GM21717 (cell line): ENCODE data around the gene HAUS1.
"Not testable (repeated sequence)": the region's sequence is repeated elsewhere in the genome, so short reads cannot be mapped to it uniquely, and the experiment has no call there.

ENCODE experiments used
- ATAC-seq: cut with Tn5 transposase; IDR thresholded peaks from one replicate; pipeline ENCODE4 v1.9.1; 2021; ENCODE audit warnings: mild to moderate bottlenecking, moderate library complexity; ENCODE audit not compliant: unreplicated experiment

The HAUS1 gene

DNA sequence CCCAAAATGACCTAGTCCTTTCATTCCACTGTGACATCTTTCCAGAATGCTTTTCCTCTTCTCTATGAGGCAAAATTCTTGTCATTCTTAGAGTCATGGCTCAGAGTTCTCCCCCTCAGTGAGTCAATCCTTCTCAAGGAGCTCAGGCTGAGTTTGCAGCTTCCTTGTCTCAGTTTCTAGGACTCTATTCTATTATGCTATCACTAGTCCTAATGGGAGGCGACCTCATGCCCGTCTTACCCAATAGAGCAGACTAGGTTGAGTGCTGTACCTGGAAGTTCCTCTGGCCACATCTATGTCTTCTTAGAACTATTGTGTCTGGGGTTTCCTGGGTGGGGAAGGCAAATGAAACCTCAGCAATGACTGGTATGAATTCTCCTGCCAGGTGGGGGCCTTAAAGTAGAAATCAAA lies 51.5 kb downstream of the HAUS1 start:
- ATAC-seq: no peak

DNA sequence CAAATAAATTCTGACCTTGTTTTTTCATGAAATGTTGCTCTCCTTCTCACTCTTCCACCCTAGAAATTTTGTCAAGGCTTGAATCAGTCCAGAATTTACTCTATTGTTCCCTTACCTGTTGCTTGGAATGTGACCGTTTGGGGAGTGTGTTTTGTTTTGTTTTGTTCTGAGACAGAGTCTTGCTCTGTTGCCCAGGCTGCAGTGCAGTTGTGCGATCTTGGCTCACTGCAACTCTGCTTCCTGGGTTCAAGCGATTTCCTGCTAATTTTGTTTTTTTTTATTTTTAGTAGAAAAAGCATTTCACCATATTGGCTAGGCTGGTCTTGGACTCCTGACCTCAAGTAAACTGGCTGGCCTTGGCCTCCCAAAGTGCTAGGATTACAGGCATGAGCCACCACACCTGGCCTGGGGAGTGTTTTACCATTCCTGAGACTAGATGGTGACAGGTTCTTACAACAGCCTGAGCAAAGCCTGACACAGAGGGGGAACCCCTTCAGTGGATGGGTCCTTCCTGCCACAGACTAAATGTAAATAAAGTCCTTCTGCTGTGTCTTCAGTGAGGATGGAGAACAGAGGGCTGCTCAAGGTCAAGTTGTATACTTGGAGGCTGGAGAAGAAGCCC lies 52.0 kb downstream of the HAUS1 start:
- no peak for ATAC-seq

DNA sequence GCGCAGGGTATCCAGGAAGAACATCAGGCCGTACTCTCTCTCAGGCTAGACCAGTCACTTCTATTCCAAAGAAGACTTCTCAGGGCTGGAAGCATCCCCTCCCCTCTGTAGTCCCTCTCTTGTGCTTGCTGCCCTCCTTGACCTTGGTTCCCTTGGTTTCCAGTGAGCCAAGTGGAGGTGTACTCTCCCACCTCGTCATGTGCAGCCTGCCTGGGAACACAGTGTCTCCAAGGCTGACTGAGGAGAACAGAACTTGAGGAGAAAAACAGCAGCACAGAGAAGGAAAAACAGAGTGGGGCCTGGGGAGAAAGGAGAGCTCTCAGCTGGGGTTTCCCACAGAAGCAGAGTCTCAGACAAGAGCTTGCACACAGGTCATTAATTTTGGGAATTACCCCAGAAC lies 52.7 kb downstream of the HAUS1 start:
- ATAC-seq: no peak

DNA sequence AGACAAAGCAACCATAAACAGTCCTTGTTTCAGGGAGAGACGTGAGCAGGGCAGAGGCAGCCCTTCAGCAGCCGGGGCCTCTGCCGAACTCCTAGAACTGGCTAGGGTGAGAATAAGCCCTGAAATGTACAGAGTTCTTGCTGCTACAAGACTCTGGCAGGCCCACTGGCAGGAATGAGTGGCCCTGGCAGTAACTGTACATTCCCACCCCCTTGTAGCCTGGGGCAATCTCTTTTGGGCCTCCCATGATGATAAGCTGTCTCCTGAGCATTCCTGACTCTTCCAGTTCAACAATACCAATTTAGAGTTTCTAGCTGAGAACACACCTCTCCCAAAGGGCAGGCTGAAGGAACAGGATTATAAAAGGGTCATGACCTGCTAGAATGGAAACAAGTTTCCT lies 54.3 kb downstream of the HAUS1 start:
- ATAC-seq: no peak

DNA sequence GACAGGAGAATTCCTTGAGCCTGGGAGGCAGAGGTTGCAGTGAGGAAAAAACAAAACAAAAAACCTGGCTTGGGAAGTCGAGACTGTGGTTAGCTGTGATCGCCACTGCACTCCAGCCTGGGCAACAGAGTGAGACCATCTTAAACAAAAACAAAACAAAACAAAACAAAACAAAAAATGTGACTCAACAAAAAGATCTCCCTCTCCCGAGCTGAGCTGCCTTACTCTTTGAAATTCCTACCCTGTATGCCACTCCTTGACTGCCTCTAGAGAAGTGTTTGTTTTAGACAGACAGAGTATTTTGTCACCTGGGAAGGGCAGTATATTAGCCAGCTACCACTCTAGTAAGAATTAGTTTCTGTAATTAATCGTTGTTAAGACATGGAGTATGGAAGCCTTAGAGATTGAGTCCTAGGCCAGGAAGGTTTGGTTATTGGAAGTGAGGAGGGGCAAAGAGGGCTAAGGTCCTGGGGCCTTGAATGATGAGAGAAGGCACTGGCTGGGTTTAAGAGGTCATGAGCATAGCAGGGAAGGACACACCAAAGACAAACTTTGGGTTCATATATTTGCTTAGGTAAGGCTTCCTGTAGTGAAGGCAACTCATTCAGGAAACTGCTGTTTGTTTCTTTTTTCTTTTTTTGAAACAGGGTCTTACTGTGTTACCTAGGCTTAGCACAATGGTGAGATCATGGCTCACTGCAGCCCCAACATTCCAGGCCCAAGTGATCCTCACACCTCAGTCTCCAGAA lies 56.0 kb downstream of the HAUS1 start:
- no peak for ATAC-seq

DNA sequence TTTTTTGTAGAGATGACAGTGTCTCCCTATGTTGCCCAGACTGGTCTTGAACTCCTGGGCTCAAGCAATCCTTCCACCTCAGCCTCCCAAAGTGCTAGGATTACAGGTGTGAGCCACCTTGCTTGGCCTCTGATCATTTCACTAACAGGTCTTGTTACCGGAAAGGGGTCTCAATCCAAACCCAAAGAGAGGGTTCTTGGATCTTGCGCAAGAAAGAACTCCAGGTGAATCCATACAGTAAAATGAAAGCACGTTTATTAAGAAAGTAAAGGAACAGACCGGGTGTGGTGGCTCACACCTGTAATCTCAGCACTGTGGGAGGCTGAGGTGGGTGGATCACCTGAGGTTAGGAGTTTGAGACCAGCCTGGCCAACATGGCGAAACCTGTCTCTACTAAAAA lies 56.7 kb downstream of the HAUS1 start:
- ATAC-seq: not testable (repeated sequence)

DNA sequence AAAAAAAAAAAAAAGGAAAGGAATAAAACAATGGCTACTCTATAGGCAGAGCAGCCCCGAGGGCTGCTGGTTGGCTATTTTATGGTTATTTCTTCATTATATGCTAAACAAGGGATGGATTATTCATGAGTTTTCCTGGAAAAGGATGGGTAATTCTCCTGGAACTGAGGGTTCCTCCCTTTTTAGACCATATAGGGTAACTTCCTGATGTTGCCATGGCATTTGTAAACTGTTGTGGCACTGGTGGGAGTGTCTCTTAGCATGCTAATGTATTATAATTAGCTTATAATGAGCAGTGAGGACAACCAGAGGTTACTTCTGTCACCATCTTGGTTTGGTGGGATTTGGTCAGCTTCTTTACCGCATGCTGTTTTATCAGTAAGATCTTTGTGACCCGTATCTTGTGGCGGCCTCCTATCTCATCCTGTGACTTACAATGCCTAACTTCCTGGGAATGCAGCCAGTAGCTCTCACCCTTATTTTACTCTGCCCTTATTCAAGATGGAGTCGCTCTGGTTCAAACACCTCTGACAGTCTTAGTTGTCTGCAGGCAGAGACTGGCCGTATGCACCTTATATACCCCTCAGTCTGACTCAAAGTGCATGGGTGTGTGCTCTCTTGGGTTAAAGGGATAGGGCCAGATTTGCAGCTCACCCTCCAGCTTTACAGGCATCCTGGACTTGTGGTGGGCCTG lies 57.7 kb downstream of the HAUS1 start:
- ATAC-seq: no peak

DNA sequence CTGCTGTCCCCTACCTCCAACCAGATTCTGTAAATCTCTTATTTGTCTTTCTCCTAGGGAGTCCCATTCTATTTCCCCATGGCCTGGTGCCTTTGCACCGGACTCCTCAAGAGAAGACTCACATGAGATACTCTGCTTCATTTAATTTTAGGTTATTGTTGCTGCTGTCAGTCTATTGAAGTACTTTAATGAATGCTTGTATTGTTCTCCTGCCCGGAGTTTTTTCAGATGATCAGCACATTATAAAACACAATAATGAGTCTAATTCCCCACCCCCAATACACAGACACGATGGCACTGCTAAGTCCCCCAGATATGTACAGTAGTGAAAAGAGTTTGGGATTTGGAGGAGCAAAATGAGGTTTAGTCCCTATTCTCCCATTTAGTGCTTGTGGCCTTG lies 58.9 kb downstream of the HAUS1 start:
- ATAC-seq: no peak

DNA sequence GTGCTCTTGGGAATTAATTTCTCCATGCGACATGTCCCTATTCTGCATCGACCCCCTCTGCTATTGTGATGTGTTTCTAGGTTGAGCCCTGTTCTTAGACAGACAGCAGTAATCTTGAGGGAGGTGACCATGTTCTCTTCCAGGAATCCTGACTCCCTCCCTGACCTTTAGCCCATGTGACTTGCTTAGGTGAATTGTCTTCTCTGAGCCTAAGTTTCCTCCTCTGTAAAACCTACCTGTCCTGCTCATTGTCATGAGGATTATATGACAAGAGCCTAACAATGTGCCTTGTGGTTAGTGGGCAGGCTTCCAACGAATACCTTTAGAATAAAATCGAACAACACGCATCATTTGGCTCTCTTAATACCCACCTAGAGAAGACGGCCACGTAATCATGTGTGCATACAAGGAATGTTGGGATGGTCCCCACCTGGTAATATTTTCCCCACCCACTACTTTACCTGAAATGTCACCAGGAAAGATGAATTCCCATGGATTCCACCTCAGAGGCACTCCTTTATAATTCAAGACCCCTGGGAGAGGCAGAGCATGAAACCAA lies 59.8 kb downstream of the HAUS1 start:
- no peak for ATAC-seq

DNA sequence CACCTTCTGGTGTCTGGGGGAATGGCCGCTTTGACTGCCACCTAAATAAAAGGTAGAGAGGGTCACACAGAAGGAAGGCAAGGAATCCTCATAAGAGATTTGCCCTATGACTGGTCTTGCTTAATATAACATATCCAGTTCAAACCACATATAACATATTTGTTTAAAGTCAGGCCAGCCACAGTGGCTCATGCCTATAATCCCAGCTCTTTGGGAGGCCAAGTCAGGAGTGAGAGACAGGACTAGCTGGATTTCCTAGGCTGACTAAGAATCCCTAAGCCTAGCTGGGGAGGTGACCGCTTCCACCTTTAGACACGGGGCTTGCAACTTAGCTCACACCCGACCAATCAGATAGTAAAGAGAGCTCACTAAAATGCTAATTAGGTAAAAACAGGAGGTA lies 60.3 kb downstream of the HAUS1 start:
- not testable (repeated sequence) for ATAC-seq

DNA sequence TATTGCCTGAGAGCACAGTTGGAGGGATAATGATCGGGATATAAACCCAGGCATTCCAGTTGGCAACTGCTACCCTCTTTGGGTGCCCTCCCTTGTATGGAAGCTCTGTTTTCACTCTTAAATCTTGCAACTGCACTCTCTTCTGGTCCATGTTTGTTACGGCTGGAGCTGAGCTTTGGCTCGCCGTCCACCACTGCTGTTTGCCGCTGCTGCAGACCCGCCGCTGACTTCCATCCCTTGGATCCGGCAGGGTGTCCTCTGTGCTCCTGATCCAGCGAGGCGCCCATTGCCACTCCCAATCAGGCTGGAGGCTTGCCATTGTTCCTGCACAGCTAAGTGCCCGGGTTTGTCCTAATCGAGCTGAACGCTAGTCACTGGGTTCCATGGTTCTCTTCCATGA lies 60.7 kb downstream of the HAUS1 start:
- no peak for ATAC-seq

DNA sequence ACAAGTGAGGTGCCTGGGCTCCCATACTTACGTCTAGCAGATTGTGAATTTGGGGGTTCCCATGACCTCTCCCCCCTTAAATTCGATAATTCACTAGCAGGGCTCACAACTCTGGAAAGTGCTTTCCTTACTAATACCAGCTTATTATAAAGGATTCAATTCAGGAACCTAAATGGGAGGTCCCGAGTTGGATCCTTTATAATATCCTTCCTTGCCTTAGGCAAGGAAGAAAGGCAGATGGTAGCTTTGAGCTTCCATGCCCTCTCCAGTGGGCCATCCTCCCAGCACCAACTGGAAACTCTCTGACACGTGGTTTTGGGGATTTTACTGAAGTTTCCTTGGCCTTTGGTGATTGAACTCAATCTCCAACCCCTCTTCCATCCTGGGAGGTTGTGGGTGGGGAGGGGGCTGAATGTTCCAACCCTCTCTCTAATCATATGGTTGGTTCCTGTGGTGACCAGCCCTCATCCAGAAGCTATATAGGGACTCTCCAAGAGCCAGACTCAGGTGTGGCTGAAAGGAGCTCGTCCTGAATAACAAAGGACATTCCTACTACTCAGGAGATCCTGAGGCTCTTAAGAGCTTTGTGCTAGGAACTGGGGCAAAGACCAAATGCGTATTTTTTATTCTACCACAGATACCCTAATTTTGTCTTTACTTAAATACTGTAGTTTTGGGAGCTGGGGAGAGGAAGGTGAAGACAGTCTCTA lies 62.2 kb downstream of the HAUS1 start:
- no peak for ATAC-seq

DNA sequence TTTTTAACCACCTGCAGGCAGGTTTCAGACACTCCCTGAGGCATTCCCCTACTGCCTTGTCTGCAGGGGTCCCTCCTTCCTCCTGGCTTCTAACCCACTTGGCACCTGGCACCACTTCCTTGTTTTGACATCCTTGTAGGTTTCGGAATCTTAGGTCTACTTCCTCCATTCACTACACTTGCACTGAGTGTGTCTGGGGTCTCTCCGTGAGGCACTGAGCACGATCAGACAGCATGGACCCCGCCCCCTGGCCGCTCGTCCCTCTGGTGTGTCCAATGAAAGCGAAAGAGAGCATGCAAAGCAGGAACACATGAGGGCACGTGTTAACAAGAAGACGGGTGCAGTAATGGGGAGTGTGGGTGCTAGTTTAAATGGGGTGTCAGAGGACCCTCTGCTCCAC lies 63.8 kb downstream of the HAUS1 start:
- peak; percentile 79 for ATAC-seq

DNA sequence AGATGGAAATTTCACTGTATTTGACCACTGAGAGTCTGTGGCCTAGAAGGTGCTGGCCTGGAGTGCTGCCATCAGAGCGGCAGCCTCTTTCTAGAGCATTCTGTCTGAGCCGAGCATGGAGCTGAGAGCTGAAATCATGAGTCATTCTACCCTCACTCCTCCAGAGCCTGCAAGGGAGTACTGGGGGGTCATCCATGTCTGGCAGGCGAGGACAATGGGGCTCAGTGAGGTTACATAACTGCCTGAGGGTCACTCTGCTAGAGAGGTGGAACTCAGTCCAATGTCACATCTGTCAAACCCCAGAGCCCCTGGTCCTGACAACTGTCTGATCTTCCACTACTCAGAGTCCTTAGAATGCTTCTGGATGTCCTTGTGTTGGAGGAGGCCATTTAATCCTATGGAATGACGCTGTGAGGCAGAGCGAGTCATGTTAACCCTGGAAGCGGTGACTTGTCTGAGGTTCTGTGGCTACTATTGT lies 65.3 kb downstream of the HAUS1 start:
- no peak for ATAC-seq

DNA sequence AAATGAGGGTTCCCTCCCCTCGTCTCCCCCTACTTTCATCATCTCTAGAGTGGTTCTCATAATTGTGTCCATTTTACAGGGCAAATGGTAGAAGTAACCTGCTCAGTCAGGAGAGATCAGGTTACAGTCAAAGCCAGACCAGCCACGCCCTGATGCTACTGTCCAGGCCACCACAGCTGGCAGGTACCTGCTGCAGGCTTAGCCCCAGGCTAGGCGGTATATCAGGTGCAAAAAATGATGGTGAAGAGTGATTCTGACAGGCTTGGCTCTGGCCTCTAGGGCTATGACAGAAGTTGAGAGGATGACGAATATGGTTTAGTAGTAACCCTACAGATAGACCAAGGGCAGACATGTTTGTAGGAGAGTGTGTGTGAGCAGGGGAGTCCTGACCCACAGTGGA lies 67.1 kb downstream of the HAUS1 start:
- ATAC-seq: no peak

DNA sequence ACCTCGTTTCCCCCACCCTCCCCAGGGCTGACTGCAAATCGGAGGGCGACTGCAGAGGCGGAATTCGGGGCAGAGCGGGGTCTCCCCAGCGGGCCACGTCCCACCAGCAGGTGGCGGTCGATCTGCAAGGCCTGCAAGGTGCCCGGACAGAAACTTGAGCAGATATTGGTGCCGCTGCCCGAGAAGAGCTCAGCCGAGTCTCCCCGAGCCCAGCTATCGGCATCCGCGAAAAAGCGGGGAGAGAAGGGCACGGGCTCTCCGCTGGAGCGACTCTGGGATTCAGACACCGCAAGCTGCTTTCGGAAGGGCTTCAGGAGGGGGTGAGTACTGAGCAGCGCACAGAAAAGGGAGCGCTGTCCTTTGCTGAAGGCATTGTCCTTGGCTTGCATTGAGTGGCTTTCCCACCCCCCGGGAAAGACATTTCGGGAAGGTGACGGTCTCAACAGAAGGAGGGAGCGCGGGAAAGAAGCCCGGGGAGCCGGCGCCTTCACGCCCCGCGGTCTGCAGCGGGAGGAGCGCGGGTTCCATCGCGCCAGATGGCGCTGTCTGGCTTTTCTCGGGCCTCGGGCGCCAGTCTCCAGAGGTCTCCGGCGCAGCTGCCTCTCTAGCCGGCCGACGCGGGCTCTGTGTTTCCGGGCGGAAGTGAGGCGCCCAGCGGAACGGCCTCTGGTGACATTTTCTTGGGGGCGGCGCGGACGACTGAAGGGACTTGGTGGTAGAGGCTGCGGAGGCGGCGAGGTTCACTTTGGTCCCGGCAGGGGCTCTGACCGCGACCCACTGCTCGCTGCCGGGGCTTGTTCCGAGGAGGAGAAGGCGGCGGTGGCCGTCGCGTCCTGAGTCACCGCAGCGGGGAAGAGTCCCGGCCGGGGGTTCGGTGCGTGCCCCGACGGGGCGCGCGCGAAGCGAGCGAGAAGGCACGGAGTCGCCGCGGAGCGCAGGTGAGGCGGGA lies 69.5 kb downstream of the HAUS1 start:
- ATAC-seq: peak; percentile 87

DNA sequence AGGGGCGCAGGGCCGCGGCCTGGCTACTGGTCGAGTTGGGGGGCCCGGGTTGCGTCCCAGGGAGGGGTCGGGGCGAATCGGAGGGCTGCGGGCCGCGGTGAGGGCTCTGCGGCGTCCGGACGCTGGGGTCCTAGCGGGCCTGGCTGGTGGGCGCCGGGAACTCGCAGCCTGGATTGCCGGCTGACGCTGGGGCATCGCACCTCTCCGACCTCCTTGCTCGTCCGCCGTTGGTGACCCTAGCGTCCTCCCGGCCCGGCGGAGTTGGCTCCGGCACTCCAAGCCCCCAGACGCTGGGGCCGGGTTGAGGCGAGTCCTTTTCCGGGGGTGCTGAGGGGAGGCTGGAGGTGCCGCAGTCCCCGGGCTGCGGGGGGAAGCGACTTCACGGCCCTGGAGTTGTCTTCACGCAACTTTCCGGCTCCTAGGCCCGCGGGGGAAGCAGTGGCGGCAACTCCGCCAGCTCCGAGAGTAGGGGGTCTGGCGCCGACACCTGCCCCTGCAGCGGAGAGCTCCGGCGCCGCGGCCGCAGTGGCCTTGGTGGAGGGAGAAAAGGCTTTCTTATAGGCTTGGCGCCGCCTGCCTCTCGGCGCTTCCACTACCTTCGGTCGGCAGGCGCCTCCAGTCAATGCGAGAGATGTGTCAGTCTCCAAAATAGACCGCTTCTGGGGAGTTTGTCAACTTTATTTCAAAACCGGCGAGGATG lies 70.3 kb downstream of the HAUS1 start:
- peak; percentile 11 for ATAC-seq

DNA sequence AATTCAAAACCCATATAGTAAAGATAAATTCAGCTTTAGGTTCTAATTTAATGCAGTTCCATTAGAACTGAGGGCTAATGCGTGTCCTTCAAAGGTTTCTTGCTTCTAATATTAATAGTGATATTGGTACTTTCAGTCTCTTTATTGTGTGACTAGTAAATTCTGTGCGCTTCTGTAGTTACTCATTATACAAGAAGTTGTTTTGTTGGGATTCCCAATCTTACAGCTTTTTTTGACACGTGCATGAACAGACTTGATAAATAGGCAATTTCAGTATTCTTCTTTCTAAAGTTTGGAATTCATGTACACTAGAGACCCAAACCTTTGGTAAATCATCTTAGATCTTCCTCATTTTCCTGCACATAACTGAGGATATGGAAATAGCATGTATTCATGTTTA lies 71.8 kb downstream of the HAUS1 start:
- no peak for ATAC-seq
